HG03457 (cell line): ENCODE results near the gene ST6GALNAC6.
A peak's percentile ranks its signal among the peaks of the same experiment; 100 is the strongest.

Experiments used
- ATAC-seq: cut with Tn5 transposase; IDR thresholded peaks from one replicate; pipeline ENCODE4 v1.9.1; 2021; ENCODE audit warnings: moderate number of reproducible peaks; ENCODE audit not compliant: unreplicated experiment

Gene ST6GALNAC6, protein sequence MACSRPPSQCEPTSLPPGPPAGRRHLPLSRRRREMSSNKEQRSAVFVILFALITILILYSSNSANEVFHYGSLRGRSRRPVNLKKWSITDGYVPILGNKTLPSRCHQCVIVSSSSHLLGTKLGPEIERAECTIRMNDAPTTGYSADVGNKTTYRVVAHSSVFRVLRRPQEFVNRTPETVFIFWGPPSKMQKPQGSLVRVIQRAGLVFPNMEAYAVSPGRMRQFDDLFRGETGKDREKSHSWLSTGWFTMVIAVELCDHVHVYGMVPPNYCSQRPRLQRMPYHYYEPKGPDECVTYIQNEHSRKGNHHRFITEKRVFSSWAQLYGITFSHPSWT

DNA sequence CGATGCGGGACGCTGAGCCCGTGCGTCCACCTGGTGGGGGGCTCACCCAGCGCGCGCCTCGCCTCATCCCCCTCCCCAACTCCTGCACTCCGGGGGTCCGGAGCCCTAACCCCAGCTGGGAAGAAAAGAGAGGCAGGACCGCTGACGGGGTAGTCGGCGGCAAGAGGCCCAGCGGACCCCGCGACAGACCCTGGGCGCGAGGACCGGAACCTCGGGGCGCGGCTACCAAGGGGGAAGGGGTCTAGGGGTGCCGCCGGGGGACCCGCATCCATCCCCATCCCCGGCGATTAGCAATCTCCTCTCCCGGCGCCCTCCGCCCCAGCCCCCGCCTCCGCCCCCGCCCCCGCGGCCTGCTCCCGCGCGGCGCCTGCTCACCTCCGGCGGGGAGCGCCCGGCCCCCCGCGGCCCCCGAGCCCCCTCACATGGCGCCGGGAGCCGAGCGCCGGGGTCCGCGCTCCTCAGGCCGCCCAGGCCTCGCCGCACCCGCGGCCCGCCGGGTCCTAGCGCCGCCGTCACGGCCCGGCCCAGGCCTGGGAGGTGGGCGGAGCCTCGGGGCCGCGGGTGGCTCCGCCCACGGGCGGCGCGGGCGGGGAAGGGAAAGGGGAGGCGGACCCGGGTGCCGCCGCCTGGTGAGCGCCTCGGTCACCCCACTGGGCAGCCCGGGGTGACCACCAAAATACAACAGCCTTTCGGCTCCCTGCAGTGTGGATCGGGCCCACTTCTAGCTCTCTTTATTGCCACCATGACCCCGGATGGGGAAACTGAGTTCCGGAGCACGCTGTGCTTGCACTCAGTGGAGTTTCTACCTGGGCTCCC lies at the start of gene ST6GALNAC6:
TSS of gene ST6GALNAC6 (minus strand) at position 476 of the 816 bp plus-strand sequence. CDS start 1,622 bp downstream, outside the sequence.
- no peak for ATAC-seq

DNA sequence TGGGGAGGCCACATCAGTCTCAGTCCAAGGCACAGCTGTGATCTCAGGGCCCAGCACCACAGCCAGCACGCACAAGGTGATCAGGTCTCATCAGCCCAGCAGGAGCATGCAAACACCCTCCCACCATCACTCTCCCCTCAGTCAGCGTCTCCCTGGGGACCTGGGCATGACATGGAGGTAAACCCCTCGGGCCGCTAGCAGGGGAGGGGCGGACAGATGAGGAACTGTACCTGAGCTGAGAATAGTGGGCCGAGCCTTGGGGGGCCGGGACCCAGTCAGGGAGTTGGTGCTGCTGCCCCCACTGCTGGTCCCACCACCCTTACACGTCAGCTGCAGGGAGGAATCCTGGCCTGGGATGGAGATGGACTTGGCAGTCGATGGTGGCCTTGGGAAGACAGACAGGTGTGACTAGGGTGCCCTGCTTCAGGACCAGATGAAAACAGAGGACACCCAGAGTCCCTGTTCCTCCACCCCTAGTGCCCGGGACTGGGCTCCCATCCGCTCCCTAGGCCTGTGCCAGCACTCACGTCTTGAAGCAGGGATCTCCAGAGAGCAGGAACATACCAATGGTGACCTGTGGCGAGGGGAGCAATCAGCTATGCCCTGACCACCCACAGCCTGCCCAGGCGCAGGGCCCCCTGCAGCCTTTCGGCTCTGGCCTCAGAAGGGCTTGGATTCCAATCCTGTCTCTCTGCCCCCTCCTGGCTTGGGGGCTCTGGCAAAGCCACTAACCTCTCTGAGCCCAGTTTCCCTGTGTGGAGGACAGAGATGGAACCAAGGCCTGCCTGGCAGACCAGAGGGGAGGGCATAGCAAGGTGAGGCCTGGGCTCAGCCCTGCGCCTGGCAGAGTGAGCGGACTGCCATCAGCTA lies 48.7 kb upstream of the ST6GALNAC6 start:
- no peak for ATAC-seq

DNA sequence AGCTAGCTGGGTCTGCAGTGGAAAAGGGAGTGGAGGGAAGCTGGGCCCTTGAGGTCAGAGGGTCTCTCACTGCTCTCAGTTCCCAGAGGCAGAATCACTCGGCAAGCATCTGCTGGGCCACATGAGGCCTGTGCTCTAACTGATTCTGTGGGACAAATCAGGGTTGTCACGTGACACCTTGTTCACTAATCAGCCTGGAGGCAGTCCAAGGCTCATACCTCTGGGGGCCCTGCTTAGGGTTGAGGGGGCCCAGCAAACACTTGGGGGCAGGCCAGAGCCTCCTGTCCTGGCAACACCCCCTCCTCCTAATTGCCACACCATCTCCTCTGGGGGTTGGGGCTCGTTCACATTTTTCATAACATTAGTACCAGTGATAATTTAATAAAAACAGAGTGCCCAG lies 47.3 kb upstream of the ST6GALNAC6 start:
- no peak for ATAC-seq

DNA sequence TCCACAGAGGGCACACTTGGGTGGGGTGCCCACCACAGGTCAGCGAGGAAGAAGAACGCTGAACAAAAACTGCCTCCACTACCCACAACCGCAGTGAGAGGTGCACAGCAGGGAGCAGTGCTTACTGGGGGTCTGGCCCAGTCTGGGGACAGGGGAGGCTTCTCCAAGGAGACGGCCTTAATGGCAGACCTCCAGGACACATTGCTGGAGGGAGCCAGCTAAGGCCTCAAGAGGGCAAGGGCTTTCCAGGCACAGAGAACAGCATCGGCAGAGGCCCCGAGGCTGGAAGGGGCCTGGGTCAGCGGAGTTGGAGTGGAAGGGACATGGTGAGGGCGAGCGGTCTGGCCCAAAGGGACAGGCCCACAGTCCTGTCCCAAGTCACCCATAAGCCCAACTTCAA lies 46.5 kb upstream of the ST6GALNAC6 start:
- no peak for ATAC-seq

DNA sequence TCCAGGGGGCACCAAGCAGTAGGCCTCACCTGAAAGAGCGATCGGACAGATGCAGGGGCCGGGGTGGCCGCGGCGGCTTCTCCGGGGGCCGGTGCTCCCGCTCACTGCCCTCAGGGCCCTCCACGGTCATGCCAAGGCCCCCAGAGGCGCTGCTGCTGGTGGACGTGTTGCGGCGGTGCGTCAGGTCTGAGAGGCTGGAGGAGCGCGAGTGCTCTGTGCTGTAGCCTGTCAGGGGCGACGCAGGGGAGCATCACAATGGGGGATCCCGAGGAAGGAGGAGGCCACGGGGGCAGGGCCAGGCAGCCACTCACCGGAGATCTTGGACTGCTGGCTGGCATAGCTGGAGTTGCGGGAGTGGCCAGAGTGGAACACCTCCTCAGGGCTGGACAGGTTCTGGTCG lies 45.9 kb upstream of the ST6GALNAC6 start:
- ATAC-seq, result no peak

DNA sequence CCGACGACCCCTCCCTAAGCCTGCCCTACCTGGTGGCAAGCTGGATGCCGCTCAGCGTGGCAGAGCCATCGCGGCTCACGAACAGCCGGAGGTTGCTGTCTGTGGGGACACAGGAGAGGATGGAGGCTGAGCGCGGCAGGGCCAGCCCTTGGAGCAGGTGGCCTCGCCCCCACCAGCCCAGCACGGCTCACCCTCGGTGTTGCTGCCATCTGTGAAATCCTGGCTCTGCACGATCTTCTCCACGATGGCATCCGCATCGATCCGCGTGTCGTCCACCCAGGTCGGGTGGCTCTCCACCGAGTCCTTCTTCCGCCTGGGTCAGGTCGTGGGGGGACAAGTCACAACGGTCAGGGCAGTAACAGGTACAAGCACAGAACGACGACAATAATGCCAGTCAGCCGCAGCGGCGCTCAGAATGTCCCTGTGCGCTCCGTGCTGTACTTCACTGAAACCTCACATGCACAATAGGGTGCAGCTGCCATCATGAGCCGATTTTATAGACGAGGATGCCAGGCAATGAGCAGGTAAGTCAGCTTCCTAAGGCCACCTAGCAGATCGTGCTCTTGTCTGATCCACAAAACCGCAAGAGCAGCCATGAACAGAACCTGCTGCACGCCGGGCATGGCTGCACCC lies 45.3 kb upstream of the ST6GALNAC6 start:
- no peak for ATAC-seq

DNA sequence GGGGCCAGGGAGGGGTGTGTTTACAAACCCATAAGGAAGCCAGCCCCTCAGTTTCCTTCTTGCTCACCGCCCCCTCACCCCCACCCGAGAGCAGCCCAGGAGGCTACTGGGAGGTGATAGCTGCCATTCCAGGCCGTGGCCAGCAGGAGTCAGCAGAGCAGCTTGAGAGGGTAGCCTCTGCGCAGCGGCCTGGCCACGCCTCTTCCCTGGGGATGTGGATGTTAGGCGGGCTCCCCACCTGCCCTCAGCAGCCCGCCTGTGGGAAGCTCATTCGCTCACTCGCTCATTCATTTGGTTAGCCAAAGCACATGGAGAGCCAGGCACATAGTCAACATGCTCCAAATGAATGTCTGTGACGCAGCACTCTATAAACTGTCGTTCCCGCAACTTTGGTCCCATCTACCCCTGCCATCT lies 44.3 kb upstream of the ST6GALNAC6 start:
- ATAC-seq, result no peak

DNA sequence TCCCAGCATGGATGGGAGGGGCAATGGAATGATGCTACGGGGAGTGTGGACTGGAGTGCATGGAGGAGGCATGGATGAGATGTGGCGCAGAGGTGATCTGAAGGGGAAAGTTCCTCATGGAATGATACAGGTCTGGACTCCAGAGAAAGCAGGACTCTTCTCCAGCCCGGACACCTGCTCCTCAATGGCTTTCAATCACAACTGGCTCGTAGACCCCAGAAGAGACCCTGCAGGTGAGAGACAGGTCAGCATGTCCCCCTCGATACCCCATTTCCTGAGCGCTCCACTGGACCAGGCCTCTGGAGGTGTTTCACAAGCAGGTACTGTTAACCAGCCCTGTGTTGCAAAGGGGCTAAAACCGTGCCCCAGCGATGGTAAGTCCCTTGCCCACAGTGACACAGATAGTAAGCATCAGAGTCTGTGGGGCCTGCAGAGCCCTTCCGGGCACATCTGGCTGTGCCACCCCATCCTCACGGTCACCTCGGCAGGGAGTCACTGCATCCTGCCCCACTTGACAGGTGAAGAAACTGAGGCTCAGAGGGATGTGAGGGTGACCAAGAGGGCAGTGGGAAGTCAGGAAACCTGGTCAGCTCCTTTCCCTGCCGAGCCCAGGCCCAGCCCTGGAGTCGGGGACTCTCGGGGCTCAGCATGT lies 43.7 kb upstream of the ST6GALNAC6 start:
- no peak for ATAC-seq

DNA sequence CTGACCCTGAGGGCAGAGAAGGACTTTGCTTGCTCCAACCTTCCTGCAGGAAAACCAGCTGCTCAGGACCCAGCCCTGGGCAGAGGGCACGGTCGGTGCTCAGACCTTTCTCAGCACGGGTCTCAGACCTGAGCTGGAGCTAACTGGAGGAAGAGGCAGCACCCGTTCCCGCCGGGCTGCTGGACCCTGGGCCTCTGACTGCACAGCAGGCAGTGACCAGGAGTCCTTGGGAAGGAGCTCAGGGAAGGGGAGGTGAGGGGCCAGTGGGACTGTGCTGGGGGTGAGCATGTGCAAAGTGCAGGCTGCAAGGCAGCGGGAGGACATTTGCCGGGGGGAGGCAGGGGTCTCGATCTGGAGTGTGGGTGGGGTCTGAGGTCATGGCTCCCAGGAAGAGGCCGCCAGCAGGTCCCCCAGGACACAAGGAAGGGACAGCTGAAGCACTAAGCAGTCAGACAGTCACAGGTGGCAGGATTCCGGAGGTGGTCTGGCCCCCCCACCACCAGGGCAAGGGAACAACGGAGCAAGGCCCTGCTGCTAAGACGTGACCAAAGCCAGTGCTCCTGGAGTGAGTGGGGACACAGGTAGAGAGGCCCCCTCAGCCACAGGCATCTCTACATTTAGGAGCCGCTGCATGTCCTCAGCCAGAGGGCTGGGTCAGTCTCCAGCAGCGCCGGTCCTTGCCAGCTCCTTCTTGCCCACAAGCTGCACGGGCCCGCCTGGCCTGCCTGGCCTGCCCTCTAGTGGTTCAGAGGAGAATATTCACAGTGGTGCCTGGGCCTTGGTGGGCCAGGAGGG lies 43.0 kb upstream of the ST6GALNAC6 start:
- ATAC-seq, result no peak

DNA sequence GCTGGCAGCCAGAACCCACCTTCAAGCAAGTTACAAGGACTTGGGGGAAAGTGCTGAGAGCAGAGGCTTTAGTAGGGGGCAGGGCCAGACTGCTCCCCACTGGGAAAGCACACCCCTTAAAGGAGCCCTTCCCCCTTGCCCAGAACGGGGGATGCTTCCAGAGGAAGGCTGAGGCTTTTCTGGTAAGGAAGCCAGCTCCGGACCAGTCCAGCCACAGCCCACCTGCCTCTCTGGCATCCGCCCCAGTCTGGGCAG lies 42.5 kb upstream of the ST6GALNAC6 start:
- no peak for ATAC-seq

DNA sequence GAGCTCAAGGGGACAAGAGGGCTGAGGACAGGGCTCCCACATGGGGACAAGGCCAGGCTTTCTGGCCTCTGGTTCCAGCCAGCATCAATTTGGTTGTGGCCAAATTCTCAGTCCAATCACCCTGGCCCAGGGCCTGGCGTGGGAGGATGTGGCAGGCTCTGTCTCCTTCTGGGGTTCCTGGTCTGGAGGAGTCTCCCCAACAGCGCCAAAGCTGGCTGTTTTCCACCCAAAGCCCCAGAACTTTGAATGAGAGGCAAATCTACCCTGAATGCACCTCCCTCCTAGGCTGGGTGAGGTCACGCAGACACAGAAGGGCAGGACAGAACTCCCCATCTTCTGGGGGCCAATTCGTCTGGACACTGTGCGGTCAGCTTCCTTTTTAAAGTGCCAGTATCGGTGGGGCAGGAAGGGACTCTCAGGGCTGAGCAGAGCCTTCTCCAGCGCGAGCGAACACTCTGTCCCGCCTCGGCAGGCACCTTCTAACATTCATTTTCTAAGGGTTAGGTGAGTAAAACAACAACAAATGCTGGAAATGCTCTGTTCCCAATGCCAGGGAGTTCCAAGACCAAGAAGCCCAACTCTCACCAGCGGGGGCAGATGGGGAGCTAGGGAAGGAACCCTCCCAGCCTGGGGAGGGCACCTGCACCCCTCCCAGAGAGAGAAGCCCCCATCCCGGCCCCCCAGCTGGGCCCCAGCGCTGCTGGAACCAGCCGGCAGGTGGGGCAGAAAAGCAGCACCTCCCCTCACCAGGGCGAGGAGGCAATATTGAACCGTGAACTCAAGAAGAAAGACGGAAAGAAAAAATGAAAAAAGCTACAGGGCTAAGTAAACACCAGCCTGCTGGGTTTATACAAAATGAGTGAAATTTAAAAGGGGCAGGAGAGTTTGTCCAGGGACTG lies 41.9 kb upstream of the ST6GALNAC6 start:
- no peak for ATAC-seq

DNA sequence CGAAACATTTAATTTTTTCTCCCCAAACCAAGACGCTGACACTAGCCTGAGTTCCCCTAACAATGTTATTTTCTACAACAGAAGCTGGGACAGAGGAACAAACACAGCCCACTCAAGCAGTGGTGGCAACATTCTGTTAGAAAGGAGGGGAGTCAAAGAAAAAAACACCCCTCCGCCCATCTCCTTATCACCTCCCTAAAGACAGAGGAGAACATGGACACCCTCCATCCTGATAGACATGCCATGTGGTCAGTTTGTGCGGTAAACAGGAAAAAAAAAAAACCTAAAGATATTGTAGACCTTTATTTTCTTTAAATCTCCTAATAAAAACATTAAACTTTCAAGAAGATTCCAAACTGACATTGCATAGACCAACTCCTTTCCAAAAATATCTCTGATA lies 41.2 kb upstream of the ST6GALNAC6 start:
- ATAC-seq, result no peak

DNA sequence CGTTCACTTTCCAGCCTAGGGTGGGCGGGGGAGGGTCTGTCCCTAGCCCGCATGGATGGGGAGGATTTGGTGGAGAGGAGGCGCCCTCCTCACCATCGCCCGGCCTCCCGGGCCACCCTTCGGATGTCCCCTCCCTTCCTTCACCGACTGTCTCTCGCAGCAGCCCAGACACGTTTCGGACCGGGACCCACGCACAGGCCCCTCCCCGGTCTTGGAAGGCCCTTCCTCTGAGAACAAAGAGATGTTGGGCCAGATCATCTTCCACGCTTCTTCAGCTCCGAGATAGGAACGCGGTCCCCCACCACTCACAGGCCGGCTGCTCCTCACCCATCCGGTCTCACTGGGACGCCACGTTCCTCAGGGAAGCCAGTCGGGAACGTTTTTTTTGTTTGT lies 38.9 kb upstream of the ST6GALNAC6 start:
- no peak for ATAC-seq

DNA sequence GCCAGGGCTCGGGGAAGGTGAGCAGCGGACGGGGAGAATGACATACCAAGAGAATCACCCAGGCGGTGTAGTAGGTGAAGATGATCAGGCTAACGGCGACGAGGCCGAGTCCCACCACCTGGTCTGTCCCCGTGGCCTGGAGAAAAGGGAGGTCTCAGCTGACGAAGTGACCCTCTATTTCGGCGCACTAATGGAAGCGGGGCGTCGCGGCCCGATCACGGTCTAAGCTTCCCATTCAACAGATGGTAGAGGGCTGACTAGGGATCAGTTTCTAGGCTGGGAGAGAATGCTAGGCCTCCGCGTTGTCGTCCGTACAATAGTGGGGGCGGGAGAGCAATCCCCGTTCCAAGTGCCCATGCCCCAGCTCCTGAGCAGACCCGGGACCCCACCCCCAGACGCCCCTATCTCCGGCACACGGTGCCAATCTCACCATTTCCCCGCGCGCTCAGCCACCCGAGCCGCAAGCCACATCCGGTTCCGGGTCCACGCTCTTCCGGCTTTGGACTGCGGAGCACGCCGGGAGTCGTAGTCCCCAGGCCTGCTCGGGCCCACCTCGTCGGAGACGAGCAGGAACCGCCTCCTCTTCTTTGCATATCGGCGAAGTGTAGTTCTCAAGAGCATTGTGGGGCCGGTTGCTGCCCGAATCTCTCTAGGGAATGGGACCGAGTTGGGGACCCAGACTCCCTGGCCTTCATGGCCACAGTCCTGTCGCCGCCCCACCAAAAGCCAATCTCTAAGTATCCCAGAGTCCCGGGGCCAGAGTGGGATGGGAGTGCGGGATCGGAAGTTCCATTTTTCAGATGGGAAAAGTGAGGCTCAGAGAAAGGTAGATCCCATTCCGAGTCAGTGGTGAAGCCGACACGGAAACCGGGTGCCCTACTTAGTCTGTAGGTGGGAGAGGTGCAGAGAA lies 38.2 kb upstream of the ST6GALNAC6 start, which contains the start of gene DPM2:
TSS of gene DPM2 (minus strand) at position 467 of the 910 bp plus-strand sequence. CDS start at position 433, 34 bp downstream.
- peak; percentile 64 for ATAC-seq

DNA sequence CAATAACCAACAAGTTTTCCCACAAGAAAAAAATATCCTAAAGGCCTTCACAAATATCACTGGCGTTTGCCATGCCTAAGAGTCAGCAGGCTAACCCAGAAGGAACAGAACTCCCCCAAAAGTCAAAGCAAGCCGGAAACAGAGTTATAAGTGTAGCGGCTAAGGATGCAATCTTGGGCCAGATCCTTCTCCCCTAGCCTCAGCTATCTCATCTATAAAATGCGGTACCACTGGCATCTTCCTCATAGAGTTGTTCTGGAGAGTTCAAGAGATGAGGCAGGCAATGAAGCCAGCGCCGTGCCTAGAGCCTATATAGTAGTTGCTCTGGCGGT lies 37.6 kb upstream of the ST6GALNAC6 start:
- ATAC-seq, result no peak

DNA sequence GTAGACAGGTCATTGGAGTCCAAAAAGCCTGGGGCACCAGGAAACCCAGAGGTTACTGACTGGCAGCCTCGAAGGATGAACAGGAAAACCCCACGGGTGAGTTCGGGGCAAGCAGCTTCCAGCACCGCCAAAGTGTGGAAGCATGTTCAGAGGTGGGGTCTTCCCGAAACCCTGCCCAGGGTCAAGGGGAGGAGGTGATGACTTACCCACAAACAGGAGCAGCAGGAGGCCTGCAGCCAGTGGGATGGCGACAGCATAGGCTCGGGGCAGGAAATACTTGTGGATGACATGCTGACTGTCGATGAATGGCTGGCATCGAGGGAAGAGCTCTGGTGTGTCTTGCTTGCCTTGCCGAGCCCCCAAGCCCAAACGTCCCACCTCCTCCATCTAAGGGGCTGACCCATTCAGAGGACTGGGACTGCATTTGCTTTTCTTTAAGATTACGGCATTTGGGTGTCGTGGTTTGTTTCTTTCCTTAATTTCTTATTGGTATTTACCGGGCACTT lies 37.0 kb upstream of the ST6GALNAC6 start:
- ATAC-seq, result no peak

DNA sequence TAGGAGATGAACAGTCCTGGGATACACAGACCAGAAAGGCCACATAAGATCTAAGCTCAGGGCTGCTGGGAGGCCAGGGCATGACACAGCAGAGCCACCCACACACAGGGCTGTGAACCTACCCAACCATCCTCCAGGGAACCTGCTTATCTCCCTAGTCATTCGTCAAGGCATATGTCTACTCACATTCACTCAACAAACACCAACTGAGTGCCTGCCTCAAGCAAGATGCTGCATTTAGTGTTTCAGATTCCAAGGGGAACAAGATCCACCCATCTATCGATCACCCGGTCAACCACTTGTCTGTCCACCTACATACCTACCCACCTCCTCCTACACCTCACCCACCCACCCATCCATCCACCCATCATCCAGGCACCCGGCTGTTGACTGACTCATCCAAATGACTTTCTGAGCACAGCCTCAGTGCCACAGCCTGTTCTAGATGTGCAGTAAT lies 36.4 kb upstream of the ST6GALNAC6 start:
- no peak for ATAC-seq
